Measurements from ENCODE around the gene SELENON. TPM values are rescaled to one million over a fixed set of nuclear protein-coding genes. Genes with fewer than 3 reads are reported as not detected.
A peak's percentile ranks its signal among the peaks of the same experiment; 100 is the strongest.

SELENON gene
- total and polyA plus RNA-seq, 2 of the 13 experiments (the other 11 are each of a cell fraction or from before 2014, with no cell fraction given), result 3.8 to 8.0 TPM

DNA sequence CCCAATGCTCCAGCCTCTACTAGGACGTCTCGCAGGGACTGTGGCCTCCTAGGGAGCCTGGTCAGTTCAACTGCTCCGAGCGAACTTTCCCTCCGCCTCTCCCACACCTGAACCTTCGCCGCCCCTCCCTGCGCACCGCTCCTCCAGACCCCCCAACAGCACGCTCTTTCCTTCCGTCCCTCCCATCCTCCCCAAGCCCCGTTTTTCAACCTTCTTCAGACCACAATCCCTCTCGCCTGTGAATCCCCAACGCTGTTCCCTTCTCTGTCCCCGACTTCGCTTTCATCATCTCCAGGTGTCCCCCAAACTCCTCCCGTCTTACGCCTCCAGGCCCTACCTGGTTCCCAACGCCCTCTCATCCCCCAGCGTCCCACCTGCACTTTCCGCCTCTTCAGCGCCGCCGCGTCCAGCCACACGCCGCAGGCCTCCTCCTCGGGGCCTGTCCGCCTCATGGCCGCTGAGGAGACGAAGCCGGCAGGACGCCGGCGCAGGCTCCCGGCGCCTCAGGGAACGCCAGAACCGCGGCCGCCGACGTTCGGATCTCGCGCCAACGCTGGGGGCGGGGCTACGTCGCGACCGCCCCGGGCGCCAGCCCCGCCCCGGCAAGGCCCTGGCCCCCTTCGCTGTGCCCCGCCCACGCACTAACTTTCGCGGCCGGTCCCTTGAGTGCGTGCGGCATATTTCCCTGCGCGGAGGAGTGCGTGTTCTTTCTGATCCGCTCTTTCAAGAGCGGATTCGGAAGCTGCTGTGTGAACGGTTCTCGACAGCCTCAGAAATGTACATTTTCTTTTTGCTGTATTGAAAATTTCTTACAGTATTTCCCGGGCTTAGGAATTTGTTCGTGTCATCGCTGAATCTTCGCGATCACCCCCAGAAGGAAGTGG, 59.2 kb downstream of the SELENON start, which contains the start of gene AUNIP (continued):
- TF ChIP-seq, protein P1, sequence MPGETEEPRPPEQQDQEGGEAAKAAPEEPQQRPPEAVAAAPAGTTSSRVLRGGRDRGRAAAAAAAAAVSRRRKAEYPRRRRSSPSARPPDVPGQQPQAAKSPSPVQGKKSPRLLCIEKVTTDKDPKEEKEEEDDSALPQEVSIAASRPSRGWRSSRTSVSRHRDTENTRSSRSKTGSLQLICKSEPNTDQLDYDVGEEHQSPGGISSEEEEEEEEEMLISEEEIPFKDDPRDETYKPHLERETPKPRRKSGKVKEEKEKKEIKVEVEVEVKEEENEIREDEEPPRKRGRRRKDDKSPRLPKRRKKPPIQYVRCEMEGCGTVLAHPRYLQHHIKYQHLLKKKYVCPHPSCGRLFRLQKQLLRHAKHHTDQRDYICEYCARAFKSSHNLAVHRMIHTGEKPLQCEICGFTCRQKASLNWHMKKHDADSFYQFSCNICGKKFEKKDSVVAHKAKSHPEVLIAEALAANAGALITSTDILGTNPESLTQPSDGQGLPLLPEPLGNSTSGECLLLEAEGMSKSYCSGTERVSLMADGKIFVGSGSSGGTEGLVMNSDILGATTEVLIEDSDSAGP (CRISPR knock-in tag; IDR thresholded peaks at IDR 0.05; ENCODE audit: borderline replicate concordance), result peak; percentile 71; the same call in 1 of the 2 replicates
- TF ChIP-seq ZNF256 (CRISPR knock-in tag; conservative IDR thresholded peaks at IDR 0.05) (0 out of 2 replicates have a peak, but pooled peaks have one; percentile 27), TERF1 (CRISPR knock-in tag; IDR thresholded peaks at IDR 0.05) (no peak), RBM22 (optimal IDR thresholded peaks at IDR 0.05; ENCODE audit: low read length) (no peak), DMAP1 (CRISPR knock-in tag; IDR thresholded peaks at IDR 0.05) (no peak), EED (CRISPR knock-in tag; IDR thresholded peaks at IDR 0.05) (no peak), SMYD3 (CRISPR knock-in tag; IDR thresholded peaks at IDR 0.05) (peak; percentile 77; the same call in 1 of the 2 replicates), HBP1 (CRISPR knock-in tag; IDR thresholded peaks at IDR 0.05; ENCODE audit: low read depth) (peak; percentile 98), ZBTB20 (CRISPR knock-in tag; IDR thresholded peaks at IDR 0.05; ENCODE audit: borderline replicate concordance, low read depth) (no peak), ZBTB10 (CRISPR knock-in tag; IDR thresholded peaks at IDR 0.05; ENCODE audit: borderline replicate concordance) (peak; percentile 83; the same call in 1 of the 2 replicates), ZNF672 (CRISPR knock-in tag; IDR thresholded peaks at IDR 0.05) (peak; percentile 46; the same call in 1 of the 2 replicates), MXD4 (CRISPR knock-in tag; IDR thresholded peaks at IDR 0.05) (peak; percentile 95), ATRX (CRISPR knock-in tag; IDR thresholded peaks at IDR 0.05; ENCODE audit: borderline replicate concordance) (no peak)
- TF ChIP-seq, protein P2, sequence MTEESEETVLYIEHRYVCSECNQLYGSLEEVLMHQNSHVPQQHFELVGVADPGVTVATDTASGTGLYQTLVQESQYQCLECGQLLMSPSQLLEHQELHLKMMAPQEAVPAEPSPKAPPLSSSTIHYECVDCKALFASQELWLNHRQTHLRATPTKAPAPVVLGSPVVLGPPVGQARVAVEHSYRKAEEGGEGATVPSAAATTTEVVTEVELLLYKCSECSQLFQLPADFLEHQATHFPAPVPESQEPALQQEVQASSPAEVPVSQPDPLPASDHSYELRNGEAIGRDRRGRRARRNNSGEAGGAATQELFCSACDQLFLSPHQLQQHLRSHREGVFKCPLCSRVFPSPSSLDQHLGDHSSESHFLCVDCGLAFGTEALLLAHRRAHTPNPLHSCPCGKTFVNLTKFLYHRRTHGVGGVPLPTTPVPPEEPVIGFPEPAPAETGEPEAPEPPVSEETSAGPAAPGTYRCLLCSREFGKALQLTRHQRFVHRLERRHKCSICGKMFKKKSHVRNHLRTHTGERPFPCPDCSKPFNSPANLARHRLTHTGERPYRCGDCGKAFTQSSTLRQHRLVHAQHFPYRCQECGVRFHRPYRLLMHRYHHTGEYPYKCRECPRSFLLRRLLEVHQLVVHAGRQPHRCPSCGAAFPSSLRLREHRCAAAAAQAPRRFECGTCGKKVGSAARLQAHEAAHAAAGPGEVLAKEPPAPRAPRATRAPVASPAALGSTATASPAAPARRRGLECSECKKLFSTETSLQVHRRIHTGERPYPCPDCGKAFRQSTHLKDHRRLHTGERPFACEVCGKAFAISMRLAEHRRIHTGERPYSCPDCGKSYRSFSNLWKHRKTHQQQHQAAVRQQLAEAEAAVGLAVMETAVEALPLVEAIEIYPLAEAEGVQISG (CRISPR knock-in tag; IDR thresholded peaks at IDR 0.05), result peak; percentile 68
- TF ChIP-seq, protein P3, sequence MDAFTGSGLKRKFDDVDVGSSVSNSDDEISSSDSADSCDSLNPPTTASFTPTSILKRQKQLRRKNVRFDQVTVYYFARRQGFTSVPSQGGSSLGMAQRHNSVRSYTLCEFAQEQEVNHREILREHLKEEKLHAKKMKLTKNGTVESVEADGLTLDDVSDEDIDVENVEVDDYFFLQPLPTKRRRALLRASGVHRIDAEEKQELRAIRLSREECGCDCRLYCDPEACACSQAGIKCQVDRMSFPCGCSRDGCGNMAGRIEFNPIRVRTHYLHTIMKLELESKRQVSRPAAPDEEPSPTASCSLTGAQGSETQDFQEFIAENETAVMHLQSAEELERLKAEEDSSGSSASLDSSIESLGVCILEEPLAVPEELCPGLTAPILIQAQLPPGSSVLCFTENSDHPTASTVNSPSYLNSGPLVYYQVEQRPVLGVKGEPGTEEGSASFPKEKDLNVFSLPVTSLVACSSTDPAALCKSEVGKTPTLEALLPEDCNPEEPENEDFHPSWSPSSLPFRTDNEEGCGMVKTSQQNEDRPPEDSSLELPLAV (CRISPR knock-in tag; conservative IDR thresholded peaks at IDR 0.05; ENCODE audit: low read depth), result peak; percentile 84; the same call in 1 of the 2 replicates
